HCT116 (cell line): ENCODE results near the gene DMGDH. TPM values are rescaled to one million over a fixed set of nuclear protein-coding genes. Genes with fewer than 3 reads are reported as not detected.

Source experiments
- ATAC-seq: fragments of 200-7000 bp; cut with Tn5 transposase; 2 replicates; pipeline ENCODE4 v1.9.1; 2020; ENCODE audit warnings: mild to moderate bottlenecking, moderate library complexity
- BruUV-seq: library from RNA; stranded (reverse); fragments of 400-500 nt; replicated peaks from 2 replicates; lab custom pipeline; 2021; lab: Mats Ljungman, UMichigan
- CTCF ChIA-PET: fragments of 300-600 bp; sonication (Branson Sonifier 250); formaldehyde crosslinking; loops from one replicate; lab custom pipeline; 2021; ENCODE audit warnings: antibody characterized with exemption; lab: Charles Lee
- POLR2A ChIA-PET: fragments of 300-600, 350-600 bp; sonication (Branson Sonifier 250); formaldehyde crosslinking; loops from one replicate; lab custom pipeline; 2021; ENCODE audit warnings: antibody characterized with exemption; lab: Charles Lee
- RAD21 ChIA-PET, 2 experiments: fragments of 300-600 bp; sonication (Branson Sonifier 250); formaldehyde crosslinking; loops; one replicate each; lab custom pipeline; 2023; ENCODE audit warnings: low total read pairs in 2 of 2; ENCODE audit not compliant: uncharacterized antibody in 2 of 2, unreplicated experiment in 2 of 2, low non-redundant PET in 1 of 2; lab: Charles Lee
- DNase-seq: peaks from one replicate; pipeline ENCODE4 v3.0.0-alpha.2; 2010; ENCODE audit warnings: low read depth, low spot score
- H2AFZ ChIP-seq: fragments of 200-600 bp; shearing (Covaris generic), sonication (generic); 2 replicates; pipeline ENCODE4 v1.6.1; 2017; ENCODE audit warnings: low read depth, mixed run types, mixed read lengths, antibody characterized with exemption, low read length; ENCODE audit not compliant: poor library complexity, severe bottlenecking
- H3K27ac ChIP-seq: 2 replicates; pipeline ENCODE4 v1.5.1; 2012; ENCODE audit warnings: low read depth, low read length
- H3K27me3 ChIP-seq: fragments of 200-600 bp; sonication (generic); 2 replicates; pipeline ENCODE4 v1.6.1; 2016; ENCODE audit warnings: mixed run types, low read length, mixed read lengths; ENCODE audit not compliant: insufficient read depth
- H3K36me3 ChIP-seq, 2 experiments: fragments of 200-500 bp in 1 of 2; fragments of 200-600 bp in 1 of 2; sonication (Bioruptor generic) in 1 of 2; sonication (generic) in 1 of 2; 2 replicates each; pipeline versions ENCODE4 v1.5.1 to v1.6.1; 2014 to 2016; ENCODE audit warnings: low read length in 2 of 2, inconsistent platforms in 1 of 2, mixed read lengths in 1 of 2, mixed run types in 1 of 2; ENCODE audit not compliant: insufficient read depth in 2 of 2, control insufficient read depth in 1 of 2
- H3K4me1 ChIP-seq, 2 experiments: fragments of 200-600 bp in 1 of 2; sonication (generic) in 1 of 2; 2 replicates each; pipeline versions ENCODE4 v1.5.1 to v1.6.1; 2012 to 2017; ENCODE audit warnings: low read length in 2 of 2, inconsistent platforms in 1 of 2, mild to moderate bottlenecking in 1 of 2, mixed read lengths in 1 of 2, mixed run types in 1 of 2, moderate library complexity in 1 of 2; ENCODE audit not compliant: insufficient read depth in 2 of 2, control insufficient read depth in 1 of 2
- H3K4me2 ChIP-seq: fragments of 200-600 bp; sonication (generic); 2 replicates; pipeline ENCODE4 v1.6.1; 2017; ENCODE audit warnings: mixed run types, low read length, mixed read lengths
- H3K4me3 ChIP-seq, 2 experiments: fragments of 200-600 bp in 1 of 2; sonication (generic) in 1 of 2; replicated peaks in 1 of 2; 2 replicates each; pipeline ENCODE4 v1.5.1; 2011 to 2016; ENCODE audit warnings: low read length in 2 of 2, control low read depth in 1 of 2, low read depth in 1 of 2, mild to moderate bottlenecking in 1 of 2, mixed read lengths in 1 of 2, mixed run types in 1 of 2
- H3K79me2 ChIP-seq: fragments of 200-600 bp; sonication (generic); 2 replicates; pipeline ENCODE4 v1.6.1; 2017; ENCODE audit warnings: mild to moderate bottlenecking, mixed run types, low read length, moderate library complexity, mixed read lengths; ENCODE audit not compliant: insufficient read depth
- H3K9ac ChIP-seq: fragments of 200-600 bp; sonication (generic); 2 replicates; pipeline ENCODE4 v1.6.1; 2016; ENCODE audit warnings: low read length, mixed read lengths
- H3K9me2 ChIP-seq: fragments of 200-600 bp; sonication (generic), shearing (Covaris generic); 2 replicates; pipeline ENCODE4 v1.6.1; 2017; ENCODE audit warnings: mixed run types, mild to moderate bottlenecking, moderate library complexity; ENCODE audit not compliant: insufficient read depth
- H3K9me3 ChIP-seq, 2 experiments: fragments of 200-500 bp in 1 of 2; fragments of 200-600 bp in 1 of 2; sonication (Bioruptor generic) in 1 of 2; sonication (generic) in 1 of 2; 2 replicates each; pipeline ENCODE4 v1.6.1; 2014 to 2017; ENCODE audit warnings: low read length in 2 of 2, mixed read lengths in 2 of 2, inconsistent platforms in 1 of 2, low read depth in 1 of 2, mild to moderate bottlenecking in 1 of 2, mixed run types in 1 of 2, moderate library complexity in 1 of 2; ENCODE audit not compliant: control insufficient read depth in 1 of 2, insufficient read depth in 1 of 2
- H4K20me1 ChIP-seq: fragments of 200-600 bp; sonication (generic), shearing (Covaris generic); 2 replicates; pipeline ENCODE4 v1.6.1; 2017; ENCODE audit warnings: mixed run types, mild to moderate bottlenecking, moderate library complexity; ENCODE audit not compliant: insufficient read depth
- CEBPB ChIP-seq: IDR thresholded peaks from 2 replicates; pipeline ENCODE4 v1.6.1; 2012; ENCODE audit warnings: low read depth
- CTCF ChIP-seq, 3 experiments: fragments of 200-600 bp in 1 of 3; sonication (generic) in 1 of 3; IDR thresholded peaks in 2 of 3; conservative IDR thresholded peaks in 1 of 3; 2 replicates each; pipeline ENCODE4 v1.5.1; 2012 to 2017; ENCODE audit warnings: low read depth in 2 of 3, low read length in 2 of 3, antibody characterized with exemption in 1 of 3, borderline replicate concordance in 1 of 3, control low read depth in 1 of 3, mild to moderate bottlenecking in 1 of 3, mixed read lengths in 1 of 3, mixed run types in 1 of 3, moderate library complexity in 1 of 3; ENCODE audit not compliant: insufficient read depth in 1 of 3
- EGR1 ChIP-seq: IDR thresholded peaks from 2 replicates; pipeline ENCODE4 v1.6.1; 2012; ENCODE audit warnings: low read depth
- EZH2 ChIP-seq: fragments of 200-600 bp; sonication (generic); IDR thresholded peaks from 2 replicates; pipeline ENCODE4 v1.6.1; 2017; ENCODE audit warnings: antibody characterized with exemption, mixed run types
- EZH2phosphoT487 ChIP-seq: fragments of 200-600 bp; IDR thresholded peaks from 2 replicates; pipeline ENCODE4 v1.6.1; 2018; ENCODE audit warnings: antibody characterized with exemption, borderline replicate concordance
- FOSL1 ChIP-seq: IDR thresholded peaks from 2 replicates; pipeline ENCODE4 v1.6.1; 2012; ENCODE audit warnings: low read depth
- JUND ChIP-seq: IDR thresholded peaks from 2 replicates; pipeline ENCODE4 v1.6.1; 2012
- POLR2AphosphoS5 ChIP-seq: IDR thresholded peaks from 2 replicates; pipeline ENCODE4 v1.6.1; 2011; ENCODE audit warnings: mild to moderate bottlenecking, low read depth, low read length, moderate library complexity
- SP1 ChIP-seq: IDR thresholded peaks from 2 replicates; pipeline ENCODE4 v1.6.1; 2012; ENCODE audit warnings: low read depth
- SRF ChIP-seq: IDR thresholded peaks from 2 replicates; pipeline ENCODE4 v1.6.1; 2012; ENCODE audit warnings: low read depth
- YY1 ChIP-seq: IDR thresholded peaks from 2 replicates; pipeline ENCODE4 v1.6.1; 2011; ENCODE audit warnings: low read length, low read depth, moderate library complexity, mild to moderate bottlenecking; ENCODE audit not compliant: insufficient replicate concordance; ENCODE audit errors: extremely low read depth
- intact Hi-C: fragments of 100-400 bp; cut with micrococcal nuclease; formaldehyde crosslinking; loops from 2 replicates; pipeline ENCODE4 v1.10.0; 2022
- total RNA-seq: library from RNA; stranded (reverse); gene quantifications from one replicate; pipeline ENCODE4 v1.2.1, GENCODE V29; 2021; ENCODE audit not compliant: unreplicated experiment
- TF ChIP-seq, protein P1 (sequence below): IDR thresholded peaks from 2 replicates; pipeline ENCODE4 v1.6.1; 2012
- TF ChIP-seq, protein P2 (sequence below): IDR thresholded peaks from 2 replicates; pipeline ENCODE4 v1.6.1; 2012; ENCODE audit warnings: low read depth

Gene DMGDH
- total RNA-seq, 1 experiment from 2014 or later = 2.3 TPM

DNA sequence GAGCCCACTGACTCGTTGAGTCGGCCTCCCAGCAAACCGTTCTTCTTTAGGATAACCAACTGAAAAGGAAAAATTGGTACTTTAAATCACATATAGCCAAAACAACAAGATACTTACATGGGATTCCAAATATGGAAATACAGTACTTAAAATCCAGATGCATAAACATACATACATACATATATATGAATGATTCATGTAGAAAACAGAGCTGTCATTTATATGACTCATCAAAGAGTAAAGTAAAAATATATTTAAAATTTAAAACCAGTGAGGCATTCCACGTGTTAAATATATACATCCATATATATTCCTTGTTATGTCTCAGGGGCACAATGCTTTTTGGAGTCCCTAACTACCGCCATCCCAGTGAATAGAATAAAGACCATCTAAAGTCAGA is 36.7 kb downstream of the DMGDH start:
- no peaks in the 10 kb centered on the region for H3K9me3 ChIP-seq
- RAD21 ChIA-PET = no interaction called here

DNA sequence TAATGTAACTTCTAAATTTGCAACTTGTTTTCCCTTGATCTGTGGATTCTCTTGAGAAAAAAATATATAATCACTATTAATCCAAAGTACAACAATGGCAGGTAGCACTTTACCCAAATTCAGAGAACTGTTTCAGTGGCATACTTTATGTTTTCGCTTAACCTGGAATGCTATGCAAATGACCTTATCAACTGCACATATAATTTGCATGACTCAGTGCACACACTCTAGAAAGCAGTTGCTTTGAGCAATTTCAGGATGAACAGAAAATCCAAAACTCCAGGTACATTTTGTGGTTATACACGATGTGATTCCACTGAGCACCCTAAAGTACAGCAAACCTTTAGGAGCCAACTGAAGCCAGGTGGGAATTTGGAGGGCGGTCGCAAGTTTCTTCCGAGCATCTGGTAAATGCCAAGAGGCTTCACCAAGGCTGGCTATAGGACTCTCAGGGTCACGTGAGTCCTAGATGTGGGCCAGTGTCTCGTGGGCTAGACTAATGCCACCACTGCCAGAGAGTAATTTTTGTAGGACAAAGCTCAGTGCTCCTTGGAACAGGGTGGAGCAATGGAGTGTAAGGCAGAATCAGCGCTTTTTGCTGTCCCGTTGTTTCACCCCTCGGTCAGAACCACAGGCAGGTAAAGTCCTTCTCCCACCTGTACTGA is 37.3 kb downstream of the DMGDH start:
- H3K4me1 ChIP-seq = no peaks in the 10 kb centered on the region
- H3K27ac ChIP-seq = no peak overlapping the region
- no peaks in the 10 kb centered on the region for H3K27me3 ChIP-seq
- H3K4me2 ChIP-seq = no peak overlapping the region
- H3K9ac ChIP-seq = no peak overlapping the region
- no peak for ATAC-seq
- H3K36me3 ChIP-seq = no peaks in the 10 kb centered on the region
- ChIA-PET POLR2A (no interaction called here), CTCF (no interaction called here), RAD21 (no interaction called here)
- no peak for DNase-seq
- no peaks in the 10 kb centered on the region for H4K20me1 ChIP-seq
- TF ChIP-seq CTCF (IDR thresholded peaks at IDR 0.05 in 2 of 3, conservative IDR thresholded peaks at IDR 0.05 in 1 of 3; ENCODE audit: borderline replicate concordance in 1 of 3, insufficient read depth in 1 of 3, low read depth in 2 of 3, low read length in 2 of 3) (no peak), YY1 (no peak), EZH2 (no peak), EGR1 (no peak), POLR2AphosphoS5 (no peak), CEBPB (no peak), JUND (no peak), SRF (no peak), FOSL1 (no peak), SP1 (no peak)
- TF ChIP-seq, protein P1, sequence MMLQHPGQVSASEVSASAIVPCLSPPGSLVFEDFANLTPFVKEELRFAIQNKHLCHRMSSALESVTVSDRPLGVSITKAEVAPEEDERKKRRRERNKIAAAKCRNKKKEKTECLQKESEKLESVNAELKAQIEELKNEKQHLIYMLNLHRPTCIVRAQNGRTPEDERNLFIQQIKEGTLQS = no peak
- TF ChIP-seq, protein P2, sequence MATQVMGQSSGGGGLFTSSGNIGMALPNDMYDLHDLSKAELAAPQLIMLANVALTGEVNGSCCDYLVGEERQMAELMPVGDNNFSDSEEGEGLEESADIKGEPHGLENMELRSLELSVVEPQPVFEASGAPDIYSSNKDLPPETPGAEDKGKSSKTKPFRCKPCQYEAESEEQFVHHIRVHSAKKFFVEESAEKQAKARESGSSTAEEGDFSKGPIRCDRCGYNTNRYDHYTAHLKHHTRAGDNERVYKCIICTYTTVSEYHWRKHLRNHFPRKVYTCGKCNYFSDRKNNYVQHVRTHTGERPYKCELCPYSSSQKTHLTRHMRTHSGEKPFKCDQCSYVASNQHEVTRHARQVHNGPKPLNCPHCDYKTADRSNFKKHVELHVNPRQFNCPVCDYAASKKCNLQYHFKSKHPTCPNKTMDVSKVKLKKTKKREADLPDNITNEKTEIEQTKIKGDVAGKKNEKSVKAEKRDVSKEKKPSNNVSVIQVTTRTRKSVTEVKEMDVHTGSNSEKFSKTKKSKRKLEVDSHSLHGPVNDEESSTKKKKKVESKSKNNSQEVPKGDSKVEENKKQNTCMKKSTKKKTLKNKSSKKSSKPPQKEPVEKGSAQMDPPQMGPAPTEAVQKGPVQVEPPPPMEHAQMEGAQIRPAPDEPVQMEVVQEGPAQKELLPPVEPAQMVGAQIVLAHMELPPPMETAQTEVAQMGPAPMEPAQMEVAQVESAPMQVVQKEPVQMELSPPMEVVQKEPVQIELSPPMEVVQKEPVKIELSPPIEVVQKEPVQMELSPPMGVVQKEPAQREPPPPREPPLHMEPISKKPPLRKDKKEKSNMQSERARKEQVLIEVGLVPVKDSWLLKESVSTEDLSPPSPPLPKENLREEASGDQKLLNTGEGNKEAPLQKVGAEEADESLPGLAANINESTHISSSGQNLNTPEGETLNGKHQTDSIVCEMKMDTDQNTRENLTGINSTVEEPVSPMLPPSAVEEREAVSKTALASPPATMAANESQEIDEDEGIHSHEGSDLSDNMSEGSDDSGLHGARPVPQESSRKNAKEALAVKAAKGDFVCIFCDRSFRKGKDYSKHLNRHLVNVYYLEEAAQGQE = no peak
- no peaks in the 10 kb centered on the region for H3K9me2 ChIP-seq
- H3K79me2 ChIP-seq = no peaks in the 10 kb centered on the region
- no peak overlapping the region for H3K4me3 ChIP-seq
- no peak overlapping the region for H2AFZ ChIP-seq
- intact Hi-C loops = no loop called here
- no peaks in the 10 kb centered on the region for H3K9me3 ChIP-seq
- BruUV-seq = no TSS peak

More for the DNA sequence above, 36.7 kb downstream of the DMGDH start:
- no peaks in the 10 kb centered on the region for H3K36me3 ChIP-seq
- ATAC-seq = no peak
- H3K27ac ChIP-seq = no peak overlapping the region
- ChIA-PET POLR2A (no interaction called here), CTCF (interaction anchor here (1.4 kb wide), 1 partner anchor 8 kb away, joined by 3 read pairs; no protein-coding TSS in a partner anchor)
- H3K4me1 ChIP-seq = no peaks in the 10 kb centered on the region
- intact Hi-C loops = no loop called here
- no TSS peak for BruUV-seq
- H3K9me2 ChIP-seq = no peaks in the 10 kb centered on the region
- no peak overlapping the region for H3K4me2 ChIP-seq
- H2AFZ ChIP-seq = no peak overlapping the region
- H4K20me1 ChIP-seq = no peaks in the 10 kb centered on the region
- H3K4me3 ChIP-seq = no peak overlapping the region
- no peak for TF ChIP-seq EZH2phosphoT487
- no peaks in the 10 kb centered on the region for H3K27me3 ChIP-seq
- H3K9ac ChIP-seq = no peak overlapping the region
- no peaks in the 10 kb centered on the region for H3K79me2 ChIP-seq
- DNase-seq = no peak
